ENCODE results near the gene TMEM130.

TMEM130 gene

GRCh38 chr7:98870121-98870651, 372 bp upstream of the TMEM130 start:
- no peak overlapping the region for H2AFZ ChIP-seq (ENCODE audit: low read depth, low read length)
- H3K4me1 ChIP-seq (ENCODE audit: insufficient read depth, low read length): peaks cover 13% of the 10 kb centered on the region

GRCh38 chr7:98869027-98869596, 702 bp downstream of the TMEM130 start:
- no peaks in the 10 kb centered on the region for H4K20me1 ChIP-seq (ENCODE audit: insufficient read depth, low read length)
- no peak for ATAC-seq (ENCODE audit: insufficient read depth, low read depth)
- no peaks in the 10 kb centered on the region for H3K27me3 ChIP-seq (ENCODE audit: insufficient read depth, low read length, poor library complexity)
- DNase-seq: no peak
- no peaks in the 10 kb centered on the region for H3K79me2 ChIP-seq (ENCODE audit: insufficient read depth, low read length)
- no peak overlapping the region for H3K4me3 ChIP-seq (ENCODE audit: low read depth in 1 of 2, low read length in 2 of 2)
- H2AFZ ChIP-seq (ENCODE audit: low read depth, low read length): no peak overlapping the region
- H3K27ac ChIP-seq (ENCODE audit: low read length): no peak overlapping the region
- no peak overlapping the region for H3K4me2 ChIP-seq (ENCODE audit: insufficient read depth, low read length)
- no peaks in the 10 kb centered on the region for H3K9me3 ChIP-seq (ENCODE audit: insufficient read depth, low read length, severe bottlenecking)
- H3K36me3 ChIP-seq (ENCODE audit: insufficient read depth, low read length): no peaks in the 10 kb centered on the region
- H3K9ac ChIP-seq (ENCODE audit: low read depth, low read length): no peak overlapping the region
- TF ChIP-seq EZH2 (IDR thresholded peaks at IDR 0.05; ENCODE audit: borderline replicate concordance, low read depth, low read length, severe bottlenecking) (no peak), CTCF (IDR thresholded peaks at IDR 0.05; ENCODE audit: borderline replicate concordance, extremely low read depth, low read length, poor library complexity, severe bottlenecking) (no peak)
- H3K4me1 ChIP-seq (ENCODE audit: insufficient read depth, low read length): peaks cover 13% of the 10 kb centered on the region

More at GRCh38 chr7:98870121-98870651, 372 bp upstream of the TMEM130 start:
- no peaks in the 10 kb centered on the region for H3K9me3 ChIP-seq (ENCODE audit: insufficient read depth, low read length, severe bottlenecking)
- H3K79me2 ChIP-seq (ENCODE audit: insufficient read depth, low read length): no peaks in the 10 kb centered on the region
- H3K27ac ChIP-seq (ENCODE audit: low read length): no peak overlapping the region
- DNase-seq (peak; percentile 82), ATAC-seq (ENCODE audit: insufficient read depth, low read depth) (peak; percentile 92)
- TF ChIP-seq CTCF (IDR thresholded peaks at IDR 0.05; ENCODE audit: borderline replicate concordance, extremely low read depth, low read length, poor library complexity, severe bottlenecking) (no peak), EZH2 (IDR thresholded peaks at IDR 0.05; ENCODE audit: borderline replicate concordance, low read depth, low read length, severe bottlenecking) (no peak)
- H3K9ac ChIP-seq (ENCODE audit: low read depth, low read length): no peak overlapping the region
- no peaks in the 10 kb centered on the region for H3K36me3 ChIP-seq (ENCODE audit: insufficient read depth, low read length)
- H3K4me2 ChIP-seq (ENCODE audit: insufficient read depth, low read length): peak overlapping the region; percentile 46; the same call in 1 of the 2 replicates
- H4K20me1 ChIP-seq (ENCODE audit: insufficient read depth, low read length): no peaks in the 10 kb centered on the region
- H3K27me3 ChIP-seq (ENCODE audit: insufficient read depth, low read length, poor library complexity): no peaks in the 10 kb centered on the region
- no peak overlapping the region for H3K4me3 ChIP-seq (ENCODE audit: low read depth in 1 of 2, low read length in 2 of 2)

- H3K27ac ChIP-seq (ENCODE audit: low read length): no peak overlapping the region
- no peak overlapping the region for H2AFZ ChIP-seq (ENCODE audit: low read depth, low read length)
- DNase-seq (no peak), ATAC-seq (ENCODE audit: insufficient read depth, low read depth) (no peak)
- no peaks in the 10 kb centered on the region for H4K20me1 ChIP-seq (ENCODE audit: insufficient read depth, low read length)
- no peaks in the 10 kb centered on the region for H3K9me3 ChIP-seq (ENCODE audit: insufficient read depth, low read length, severe bottlenecking)
- no peak for TF ChIP-seq CTCF (IDR thresholded peaks at IDR 0.05; ENCODE audit: borderline replicate concordance, extremely low read depth, low read length, poor library complexity, severe bottlenecking)
- no peak for TF ChIP-seq EZH2 (IDR thresholded peaks at IDR 0.05; ENCODE audit: borderline replicate concordance, low read depth, low read length, severe bottlenecking)
- no peaks in the 10 kb centered on the region for H3K36me3 ChIP-seq (ENCODE audit: insufficient read depth, low read length)
- no peak overlapping the region for H3K4me3 ChIP-seq (ENCODE audit: low read depth in 1 of 2, low read length in 2 of 2)
- peaks cover 13% of the 10 kb centered on the region for H3K4me1 ChIP-seq (ENCODE audit: insufficient read depth, low read length)
- no peak overlapping the region for H3K9ac ChIP-seq (ENCODE audit: low read depth, low read length)
- H3K4me2 ChIP-seq (ENCODE audit: insufficient read depth, low read length): no peak overlapping the region
- no peaks in the 10 kb centered on the region for H3K79me2 ChIP-seq (ENCODE audit: insufficient read depth, low read length)
- H3K27me3 ChIP-seq (ENCODE audit: insufficient read depth, low read length, poor library complexity): no peaks in the 10 kb centered on the region
Measured at GRCh38 chr7:98868450-98868849, 1.4 kb downstream of the TMEM130 start.

Data from DND-41 (cell line).